HL-60 (cell line): ENCODE data around the gene TMEM18.

Experiments used
- DNase-seq, 2 experiments: peaks; one replicate each; pipeline ENCODE4 v3.0.0-alpha.2; 2010 to 2020; ENCODE audit warnings: low read depth in 1 of 2, low spot score in 1 of 2
- H3K27ac ChIP-seq: fragments of 250-450 bp; sonication (Bioruptor Pico); replicated peaks from 2 replicates; pipeline ENCODE4 v1.5.1; 2020; ENCODE audit warnings: mild to moderate bottlenecking, moderate library complexity
- H3K27me3 ChIP-seq: fragments of 250-450 bp; sonication (Bioruptor Pico); 2 replicates; pipeline ENCODE4 v1.5.1; 2021; ENCODE audit warnings: mild to moderate bottlenecking, moderate library complexity; ENCODE audit not compliant: insufficient read depth, poor library complexity, severe bottlenecking
- H3K4me3 ChIP-seq: replicated peaks from 2 replicates; pipeline ENCODE4 v1.5.1; 2011; ENCODE audit warnings: mild to moderate bottlenecking, control low read depth, low read length; ENCODE audit not compliant: insufficient read depth
- GABPA ChIP-seq: IDR thresholded peaks from 2 replicates; pipeline ENCODE4 v1.6.1; 2012; ENCODE audit warnings: low read depth
- POLR2AphosphoS5 ChIP-seq: IDR thresholded peaks from 2 replicates; pipeline ENCODE4 v1.6.1; 2012; ENCODE audit warnings: low read depth
- SPI1 ChIP-seq: IDR thresholded peaks from 2 replicates; pipeline ENCODE4 v1.6.1; 2012; ENCODE audit warnings: low read depth, mild to moderate bottlenecking, borderline replicate concordance
- TF ChIP-seq, protein P1 (sequence below): IDR thresholded peaks from 2 replicates; pipeline ENCODE4 v1.6.1; 2012; ENCODE audit warnings: low read depth; ENCODE audit not compliant: insufficient replicate concordance
- TF ChIP-seq, protein P2 (sequence below): IDR thresholded peaks from one replicate; pipeline ENCODE4 v1.5.1; 2011; ENCODE audit warnings: low read length, control low read depth, inconsistent platforms; ENCODE audit not compliant: insufficient read depth

The TMEM18 gene

DNA sequence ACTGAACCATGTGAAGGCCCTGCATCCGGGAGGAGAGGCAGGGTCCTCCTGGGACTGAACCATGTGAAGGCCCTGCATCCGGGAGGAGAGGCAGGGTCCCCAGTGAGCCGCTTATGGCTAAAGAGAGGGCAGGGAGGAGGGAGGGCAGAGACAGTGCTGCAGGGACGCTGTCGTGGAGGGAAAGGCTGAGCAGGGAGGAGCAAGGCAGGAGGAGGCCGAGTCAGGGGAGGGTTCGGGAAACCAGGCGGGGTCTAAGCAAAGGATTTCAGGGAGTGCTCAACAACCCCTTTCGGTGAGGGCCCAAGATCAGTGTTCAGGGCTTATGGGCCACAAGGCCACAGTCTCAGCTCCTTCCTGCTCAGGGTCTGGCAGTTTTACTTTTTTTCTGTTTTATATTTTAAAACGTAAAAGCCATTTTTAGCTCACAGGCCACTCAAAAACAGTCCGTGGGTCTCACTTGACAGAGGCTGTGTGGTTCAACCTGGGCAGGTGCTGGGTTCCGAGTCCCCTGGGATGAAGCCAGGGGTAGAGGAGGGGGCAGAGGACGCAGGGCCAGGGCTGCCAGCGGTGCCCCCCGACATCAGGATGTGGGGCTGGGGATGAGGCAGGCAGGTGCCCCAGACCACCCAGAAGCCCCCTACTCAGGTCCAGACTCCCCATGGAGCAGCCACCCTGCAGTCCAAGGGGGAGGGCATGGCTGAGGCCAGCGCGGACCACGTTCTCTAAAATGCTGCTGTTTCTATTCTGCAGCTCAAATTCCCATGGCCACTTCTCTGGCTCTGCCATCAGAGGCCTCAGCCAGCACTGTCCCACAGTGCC is 5.2 kb downstream of the TMEM18 start:
- Histone ChIP-seq H3K27ac (no peak overlapping the region), H3K27me3 (no peaks in the 10 kb centered on the region), H3K4me3 (no peak overlapping the region)
- no peak for DNase-seq
- TF ChIP-seq, protein P1, sequence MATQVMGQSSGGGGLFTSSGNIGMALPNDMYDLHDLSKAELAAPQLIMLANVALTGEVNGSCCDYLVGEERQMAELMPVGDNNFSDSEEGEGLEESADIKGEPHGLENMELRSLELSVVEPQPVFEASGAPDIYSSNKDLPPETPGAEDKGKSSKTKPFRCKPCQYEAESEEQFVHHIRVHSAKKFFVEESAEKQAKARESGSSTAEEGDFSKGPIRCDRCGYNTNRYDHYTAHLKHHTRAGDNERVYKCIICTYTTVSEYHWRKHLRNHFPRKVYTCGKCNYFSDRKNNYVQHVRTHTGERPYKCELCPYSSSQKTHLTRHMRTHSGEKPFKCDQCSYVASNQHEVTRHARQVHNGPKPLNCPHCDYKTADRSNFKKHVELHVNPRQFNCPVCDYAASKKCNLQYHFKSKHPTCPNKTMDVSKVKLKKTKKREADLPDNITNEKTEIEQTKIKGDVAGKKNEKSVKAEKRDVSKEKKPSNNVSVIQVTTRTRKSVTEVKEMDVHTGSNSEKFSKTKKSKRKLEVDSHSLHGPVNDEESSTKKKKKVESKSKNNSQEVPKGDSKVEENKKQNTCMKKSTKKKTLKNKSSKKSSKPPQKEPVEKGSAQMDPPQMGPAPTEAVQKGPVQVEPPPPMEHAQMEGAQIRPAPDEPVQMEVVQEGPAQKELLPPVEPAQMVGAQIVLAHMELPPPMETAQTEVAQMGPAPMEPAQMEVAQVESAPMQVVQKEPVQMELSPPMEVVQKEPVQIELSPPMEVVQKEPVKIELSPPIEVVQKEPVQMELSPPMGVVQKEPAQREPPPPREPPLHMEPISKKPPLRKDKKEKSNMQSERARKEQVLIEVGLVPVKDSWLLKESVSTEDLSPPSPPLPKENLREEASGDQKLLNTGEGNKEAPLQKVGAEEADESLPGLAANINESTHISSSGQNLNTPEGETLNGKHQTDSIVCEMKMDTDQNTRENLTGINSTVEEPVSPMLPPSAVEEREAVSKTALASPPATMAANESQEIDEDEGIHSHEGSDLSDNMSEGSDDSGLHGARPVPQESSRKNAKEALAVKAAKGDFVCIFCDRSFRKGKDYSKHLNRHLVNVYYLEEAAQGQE = no peak
- TF ChIP-seq, protein P2, sequence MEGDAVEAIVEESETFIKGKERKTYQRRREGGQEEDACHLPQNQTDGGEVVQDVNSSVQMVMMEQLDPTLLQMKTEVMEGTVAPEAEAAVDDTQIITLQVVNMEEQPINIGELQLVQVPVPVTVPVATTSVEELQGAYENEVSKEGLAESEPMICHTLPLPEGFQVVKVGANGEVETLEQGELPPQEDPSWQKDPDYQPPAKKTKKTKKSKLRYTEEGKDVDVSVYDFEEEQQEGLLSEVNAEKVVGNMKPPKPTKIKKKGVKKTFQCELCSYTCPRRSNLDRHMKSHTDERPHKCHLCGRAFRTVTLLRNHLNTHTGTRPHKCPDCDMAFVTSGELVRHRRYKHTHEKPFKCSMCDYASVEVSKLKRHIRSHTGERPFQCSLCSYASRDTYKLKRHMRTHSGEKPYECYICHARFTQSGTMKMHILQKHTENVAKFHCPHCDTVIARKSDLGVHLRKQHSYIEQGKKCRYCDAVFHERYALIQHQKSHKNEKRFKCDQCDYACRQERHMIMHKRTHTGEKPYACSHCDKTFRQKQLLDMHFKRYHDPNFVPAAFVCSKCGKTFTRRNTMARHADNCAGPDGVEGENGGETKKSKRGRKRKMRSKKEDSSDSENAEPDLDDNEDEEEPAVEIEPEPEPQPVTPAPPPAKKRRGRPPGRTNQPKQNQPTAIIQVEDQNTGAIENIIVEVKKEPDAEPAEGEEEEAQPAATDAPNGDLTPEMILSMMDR = no peak
- TF ChIP-seq SPI1 = no peak
- no peak for TF ChIP-seq POLR2AphosphoS5
- TF ChIP-seq GABPA = no peak

DNA sequence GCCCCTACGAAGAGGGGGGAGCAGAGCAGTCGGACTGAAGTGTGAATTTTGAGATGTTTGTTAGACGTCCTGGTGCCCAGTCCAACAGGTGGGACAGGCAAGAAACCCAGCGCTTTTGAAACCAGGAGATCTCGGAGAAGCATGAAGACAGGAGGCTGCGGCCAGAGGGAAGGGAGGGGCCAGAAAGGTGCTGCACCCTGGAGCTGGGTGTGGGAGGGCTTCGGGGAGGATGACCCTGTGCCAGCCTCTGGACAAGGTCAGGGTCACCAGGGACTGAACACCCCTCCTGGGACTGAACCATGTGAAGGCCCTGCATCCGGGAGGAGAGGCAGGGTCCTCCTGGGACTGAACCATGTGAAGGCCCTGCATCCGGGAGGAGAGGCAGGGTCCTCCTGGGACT is 6.1 kb downstream of the TMEM18 start:
- Histone ChIP-seq H3K27me3 (no peaks in the 10 kb centered on the region), H3K27ac (no peak overlapping the region), H3K4me3 (no peak overlapping the region)
- DNase-seq = no peak
- TF ChIP-seq, protein P2 = no peak
- TF ChIP-seq SPI1 = no peak
- TF ChIP-seq, protein P1 = no peak
- TF ChIP-seq POLR2AphosphoS5 = no peak
- TF ChIP-seq GABPA = no peak

DNA sequence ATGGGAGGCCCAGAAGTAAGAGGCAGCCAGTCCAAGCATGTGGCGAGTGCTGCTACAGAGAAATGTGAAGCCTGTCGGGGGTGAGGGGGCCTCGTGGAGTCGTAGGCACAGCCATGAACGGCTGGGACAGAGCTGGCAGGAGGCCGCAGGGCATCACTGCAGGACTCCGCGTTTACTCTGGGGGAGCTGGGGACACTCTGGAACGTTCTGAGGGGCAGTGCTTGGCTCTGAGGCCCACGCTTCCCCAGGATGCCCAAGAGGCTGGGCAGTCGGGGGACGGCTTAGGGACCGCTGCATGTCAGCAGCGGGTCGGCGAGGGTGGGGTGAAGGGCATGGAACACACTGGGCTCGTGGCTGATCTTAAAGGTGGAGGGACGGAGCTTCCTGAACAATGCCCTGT is 6.6 kb downstream of the TMEM18 start:
- no peaks in the 10 kb centered on the region for H3K27me3 ChIP-seq
- TF ChIP-seq, protein P2 = no peak
- TF ChIP-seq, protein P1 = no peak
- TF ChIP-seq POLR2AphosphoS5 (no peak), SPI1 (no peak)
- no peak overlapping the region for H3K27ac ChIP-seq
- no peak overlapping the region for H3K4me3 ChIP-seq
- DNase-seq = no peak
